Endodermal cell (in vitro differentiated cells): ENCODE data around the gene OPRM1. TPM values are rescaled to one million over a fixed set of nuclear protein-coding genes. Genes with fewer than 3 reads are reported as not detected.

Source experiments
- DNase-seq: peaks from one replicate; pipeline ENCODE4 v3.0.0-alpha.2; 2017
- H3K27ac ChIP-seq: 2 replicates; pipeline ENCODE4 v1.5.1; 2013; ENCODE audit warnings: mild to moderate bottlenecking, low read depth, low read length, moderate library complexity
- H3K27me3 ChIP-seq: 2 replicates; pipeline ENCODE4 v1.6.1; 2013; ENCODE audit warnings: mild to moderate bottlenecking, low read length, moderate library complexity; ENCODE audit not compliant: insufficient read depth, control insufficient read depth, poor library complexity, severe bottlenecking
- H3K36me3 ChIP-seq: 2 replicates; pipeline ENCODE4 v1.7.0; 2013; ENCODE audit warnings: mild to moderate bottlenecking, low read length, moderate library complexity; ENCODE audit not compliant: control insufficient read depth, insufficient read depth
- H3K4me1 ChIP-seq: one replicate; pipeline ENCODE4 v1.7.0; 2013; ENCODE audit warnings: low read length; ENCODE audit not compliant: control insufficient read depth, insufficient read depth
- H3K4me3 ChIP-seq: 2 replicates; pipeline ENCODE4 v1.5.1; 2013; ENCODE audit warnings: mild to moderate bottlenecking, low read length, moderate library complexity
- H3K9ac ChIP-seq: 2 replicates; pipeline ENCODE4 v1.6.1; 2013; ENCODE audit warnings: mild to moderate bottlenecking, low read length, moderate library complexity; ENCODE audit not compliant: poor library complexity, severe bottlenecking; ENCODE audit errors: extremely low read depth
- H3K9me3 ChIP-seq: 2 replicates; pipeline ENCODE4 v1.6.1; 2013; ENCODE audit warnings: mild to moderate bottlenecking, low read length, moderate library complexity; ENCODE audit not compliant: control insufficient read depth
- H3K27ac Mint-ChIP-seq: 2 replicates; pipeline ENCODE4 v1.8.0; 2020; ENCODE audit warnings: mixed read lengths
- H3K27me3 Mint-ChIP-seq: 2 replicates; pipeline ENCODE4 v1.8.0; 2021; ENCODE audit warnings: mild to moderate bottlenecking, mixed read lengths; ENCODE audit not compliant: insufficient read depth
- H3K36me3 Mint-ChIP-seq: 2 replicates; pipeline ENCODE4 v1.8.0; 2020; ENCODE audit warnings: low read depth, mixed read lengths
- H3K4me1 Mint-ChIP-seq: 2 replicates; pipeline ENCODE4 v1.8.0; 2020; ENCODE audit warnings: mixed read lengths
- H3K4me3 Mint-ChIP-seq: 2 replicates; pipeline ENCODE4 v1.8.0; 2020; ENCODE audit warnings: mild to moderate bottlenecking, moderate library complexity, mixed read lengths
- H3K9me3 Mint-ChIP-seq: 2 replicates; pipeline ENCODE4 v1.8.0; 2020; ENCODE audit warnings: mild to moderate bottlenecking, mixed read lengths
- WGBS, 2 experiments: methylation state at CpG; one replicate each; pipeline versions ENCODE4 v1.1.5 to v1.1.7; 2013; ENCODE audit warnings: missing lambda C conversion rate in 2 of 2, mixed read lengths in 1 of 2; ENCODE audit not compliant: insufficient coverage in 1 of 2, insufficient read length in 1 of 2; 5-methylcytosine and 5-hydroxymethylcytosine counted together
- total RNA-seq, 2 donors: library from RNA; stranded (reverse); fragmentation: NEBNext Ultra II Directional in 1 of 2; extraction: Animal tissue kit (Norgen Biotek cat#: 25700) in 1 of 2; gene quantifications; 2 replicates in 1 of 2; 3 replicates in 1 of 2; pipeline ENCODE4 v1.2.1, GENCODE V29; 2021
- TF ChIP-seq, protein P1 (sequence below): fragments of 200-600 bp; sonication (generic); conservative IDR thresholded peaks from 2 replicates; pipeline ENCODE4 v1.5.0; 2021; ENCODE audit warnings: antibody characterized with exemption, mild to moderate bottlenecking

The OPRM1 gene
- total RNA-seq, 2 donors from 2014 or later = not detected

DNA sequence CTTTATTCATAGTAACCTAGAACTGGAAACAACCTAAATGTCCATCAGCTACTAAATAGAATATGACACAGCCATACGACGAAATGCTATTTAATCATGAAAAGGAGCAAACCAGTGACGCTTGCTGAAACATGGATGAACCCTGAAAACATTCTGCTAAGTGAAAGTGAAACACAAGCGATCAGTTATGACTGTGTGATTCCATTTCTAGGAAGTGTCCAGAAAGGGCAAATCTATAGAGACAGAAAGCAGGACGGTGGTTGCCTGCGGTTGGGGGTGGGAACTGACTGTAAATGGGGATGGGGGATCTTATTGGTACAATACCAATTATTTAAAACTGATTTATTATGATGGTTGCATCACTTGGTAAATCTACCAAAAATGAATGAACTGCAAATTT lies 190.7 kb downstream of the OPRM1 start:
- H3K27me3 ChIP-seq = no peaks in the 10 kb centered on the region
- TF ChIP-seq, protein P1, sequence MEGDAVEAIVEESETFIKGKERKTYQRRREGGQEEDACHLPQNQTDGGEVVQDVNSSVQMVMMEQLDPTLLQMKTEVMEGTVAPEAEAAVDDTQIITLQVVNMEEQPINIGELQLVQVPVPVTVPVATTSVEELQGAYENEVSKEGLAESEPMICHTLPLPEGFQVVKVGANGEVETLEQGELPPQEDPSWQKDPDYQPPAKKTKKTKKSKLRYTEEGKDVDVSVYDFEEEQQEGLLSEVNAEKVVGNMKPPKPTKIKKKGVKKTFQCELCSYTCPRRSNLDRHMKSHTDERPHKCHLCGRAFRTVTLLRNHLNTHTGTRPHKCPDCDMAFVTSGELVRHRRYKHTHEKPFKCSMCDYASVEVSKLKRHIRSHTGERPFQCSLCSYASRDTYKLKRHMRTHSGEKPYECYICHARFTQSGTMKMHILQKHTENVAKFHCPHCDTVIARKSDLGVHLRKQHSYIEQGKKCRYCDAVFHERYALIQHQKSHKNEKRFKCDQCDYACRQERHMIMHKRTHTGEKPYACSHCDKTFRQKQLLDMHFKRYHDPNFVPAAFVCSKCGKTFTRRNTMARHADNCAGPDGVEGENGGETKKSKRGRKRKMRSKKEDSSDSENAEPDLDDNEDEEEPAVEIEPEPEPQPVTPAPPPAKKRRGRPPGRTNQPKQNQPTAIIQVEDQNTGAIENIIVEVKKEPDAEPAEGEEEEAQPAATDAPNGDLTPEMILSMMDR = no peak

DNA sequence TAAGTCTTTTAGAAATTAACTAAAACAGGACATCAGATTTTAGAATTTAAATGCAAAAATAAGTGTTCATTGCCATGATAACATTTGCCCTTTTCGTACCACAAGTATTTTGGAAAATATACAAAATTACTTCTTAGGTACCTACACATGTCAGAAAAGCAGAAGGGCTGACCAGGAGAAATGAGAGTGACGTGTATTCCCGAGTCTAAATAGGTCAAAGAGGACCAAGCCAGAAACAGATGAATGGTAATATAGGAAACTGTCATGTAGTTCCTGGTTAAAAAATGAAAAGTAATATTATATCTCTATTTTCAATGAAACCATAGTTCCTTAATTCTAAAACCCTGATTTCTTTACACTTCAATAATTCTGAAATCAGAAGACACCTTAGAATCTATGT lies 191.4 kb downstream of the OPRM1 start:
- H3K9ac ChIP-seq = no peak overlapping the region
- no peaks in the 10 kb centered on the region for H3K36me3 ChIP-seq
- no peak overlapping the region for H3K27ac ChIP-seq
- no peaks in the 10 kb centered on the region for H3K4me1 ChIP-seq
- H3K9me3 ChIP-seq = no peaks in the 10 kb centered on the region
- H3K27me3 ChIP-seq = no peaks in the 10 kb centered on the region
- TF ChIP-seq, protein P1 = no peak
- no peak for DNase-seq
- H3K4me3 ChIP-seq = no peak overlapping the region
- Mint-ChIP-seq H3K36me3 (no peaks in the 10 kb centered on the region), H3K4me1 (peaks cover 5% of the 10 kb centered on the region), H3K27me3 (no peaks in the 10 kb centered on the region), H3K4me3 (no peak overlapping the region), H3K27ac (no peak overlapping the region), H3K9me3 (no peaks in the 10 kb centered on the region)
- WGBS, 2 experiments = 97% methylated on average over 3 of the region's 3 CpGs; no CpG with 5 or more reads in 1 of the 2 experiments

More for the DNA sequence above, 190.7 kb downstream of the OPRM1 start:
- no peak overlapping the region for H3K27ac Mint-ChIP-seq
- H3K4me3 Mint-ChIP-seq = no peak overlapping the region
- DNase-seq = no peak
- H3K9me3 Mint-ChIP-seq = no peaks in the 10 kb centered on the region
- Histone ChIP-seq H3K9me3 (no peaks in the 10 kb centered on the region), H3K9ac (no peak overlapping the region), H3K36me3 (no peaks in the 10 kb centered on the region), H3K27ac (no peak overlapping the region), H3K4me1 (no peaks in the 10 kb centered on the region), H3K4me3 (no peak overlapping the region)
- WGBS, 2 experiments = 88% methylated on average over 4 to 6 of the region's 6 CpGs
- H3K27me3 Mint-ChIP-seq = no peaks in the 10 kb centered on the region
- H3K4me1 Mint-ChIP-seq = peaks cover 5% of the 10 kb centered on the region
- H3K36me3 Mint-ChIP-seq = no peaks in the 10 kb centered on the region

DNA sequence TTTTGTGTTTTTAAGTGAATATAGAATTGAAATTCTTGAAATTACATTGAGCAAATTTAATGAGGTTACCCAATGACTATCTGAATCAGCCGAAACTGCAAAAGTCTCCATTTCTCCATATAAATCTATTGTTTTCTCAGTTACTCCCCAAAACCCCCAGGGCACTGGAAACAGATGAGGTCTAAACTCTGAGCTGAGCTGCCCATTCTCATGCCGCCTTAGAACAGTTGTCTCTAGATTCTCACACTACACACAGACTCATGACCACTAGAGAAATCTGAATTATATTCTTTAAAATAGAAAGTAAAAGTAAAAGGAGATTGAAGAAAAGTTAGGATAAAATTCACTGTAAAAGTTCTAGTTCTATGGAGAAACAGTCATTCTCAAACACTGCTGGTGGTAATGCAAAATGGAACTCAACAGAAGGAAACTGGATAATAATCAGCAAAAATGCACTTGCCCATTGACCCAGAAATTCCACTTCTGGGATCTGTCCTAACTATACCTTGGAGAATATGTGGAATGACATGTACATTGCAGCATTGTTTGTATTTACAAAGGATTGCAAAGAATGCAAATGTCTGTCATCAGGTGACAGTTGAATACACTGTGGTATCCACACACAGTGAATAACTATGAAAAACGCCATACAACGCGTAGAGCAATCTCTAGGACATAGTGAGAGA lies 192.0 kb downstream of the OPRM1 start:
- H3K4me3 ChIP-seq = no peak overlapping the region
- WGBS, 2 experiments = 95% methylated on average over 5 of the region's 5 CpGs; no CpG with 5 or more reads in 1 of the 2 experiments
- H3K9me3 ChIP-seq = no peaks in the 10 kb centered on the region
- no peak overlapping the region for H3K9ac ChIP-seq
- no peaks in the 10 kb centered on the region for H3K4me1 ChIP-seq
- Mint-ChIP-seq H3K9me3 (no peaks in the 10 kb centered on the region), H3K36me3 (no peaks in the 10 kb centered on the region), H3K4me3 (no peak overlapping the region), H3K4me1 (peaks cover 5% of the 10 kb centered on the region), H3K27ac (no peak overlapping the region), H3K27me3 (no peaks in the 10 kb centered on the region)
- TF ChIP-seq, protein P1 = no peak
- H3K36me3 ChIP-seq = no peaks in the 10 kb centered on the region
- no peak overlapping the region for H3K27ac ChIP-seq
- no peaks in the 10 kb centered on the region for H3K27me3 ChIP-seq
- DNase-seq = no peak
